Measurements from ENCODE around the gene FHOD1. TPM values are rescaled to one million over a fixed set of nuclear protein-coding genes. Genes with fewer than 3 reads are reported as not detected.

Gene FHOD1
- total and polyA plus RNA-seq, 2 of the 4 experiments (the other 2 are of a cell fraction) = 13.8 to 64.0 TPM

DNA sequence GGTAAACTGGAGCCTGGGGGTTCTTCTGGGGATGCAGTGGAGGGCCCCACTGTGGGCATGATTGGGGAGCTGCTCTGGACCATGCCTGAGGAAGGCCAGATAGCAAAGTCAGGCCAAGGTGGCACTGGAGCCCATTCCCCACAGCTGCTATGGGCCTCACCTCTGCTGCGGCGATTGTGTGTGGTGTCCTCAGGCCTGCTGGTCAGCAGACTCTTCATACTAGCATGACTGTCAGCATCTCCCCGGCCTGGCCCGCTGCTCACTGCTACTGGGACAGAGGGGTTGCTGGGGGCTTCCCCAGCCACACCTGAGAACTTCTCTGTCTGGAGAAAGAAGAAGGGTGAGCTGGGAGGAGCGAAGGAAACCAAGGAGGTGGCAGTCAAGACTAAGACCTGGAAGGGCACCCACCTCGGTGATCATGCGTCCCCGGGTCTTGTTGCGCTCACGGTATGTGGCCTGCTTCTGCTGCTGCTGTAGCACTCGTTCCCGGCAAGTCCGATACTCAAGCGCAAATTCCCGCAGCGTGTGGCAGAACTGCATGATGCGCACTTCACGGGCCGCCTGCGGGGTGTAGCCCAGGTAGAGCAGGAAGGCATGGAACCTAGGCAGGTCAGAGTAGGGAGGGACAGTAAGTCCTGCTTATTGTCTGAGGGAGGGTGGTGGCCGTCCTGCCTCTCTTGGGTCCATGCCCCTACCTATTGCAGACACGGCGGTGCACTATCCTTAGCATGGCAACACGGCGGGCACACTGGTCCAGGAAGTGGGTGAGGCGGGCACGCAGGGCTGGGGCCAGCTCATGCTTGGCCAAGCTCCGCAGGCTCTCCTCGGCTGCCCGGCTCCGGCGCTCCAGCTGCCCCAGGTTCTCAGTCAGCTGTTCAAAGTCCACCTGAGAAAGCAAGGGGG lies 17.1 kb downstream of the FHOD1 start:
- Histone ChIP-seq H4K91ac (ENCODE audit: insufficient read depth, low read depth, low read length) (no peak overlapping the region), H4K5ac (ENCODE audit: low read depth, low read length) (no peak overlapping the region), H3K27ac (ENCODE audit: insufficient read depth, low read length) (no peak overlapping the region), H2BK5ac (ENCODE audit: low read depth, low read length, poor library complexity, severe bottlenecking) (no peak overlapping the region), H3K4me1 (ENCODE audit: control insufficient read depth, insufficient read depth, low read length) (peaks cover 12% of the 10 kb centered on the region), H2AK5ac (ENCODE audit: low read depth, low read length) (no peak overlapping the region), H3K79me1 (ENCODE audit: low read depth in 1 of 2, low read length in 2 of 2) (peaks cover 27 to 65% of the 10 kb centered on the region in 2 experiments), H2AK9ac (replicated peaks; ENCODE audit: low read depth, low read length, poor library complexity) (peak overlapping the region; percentile 1), H3K14ac (replicated peaks; ENCODE audit: low read depth, low read length) (no peak overlapping the region), H3K4me2 (ENCODE audit: low read depth, low read length) (no peak overlapping the region), H2BK15ac (ENCODE audit: low read depth, low read length) (no peak overlapping the region), H3K9me3 (ENCODE audit: control insufficient read depth, insufficient read depth, low read length) (no peaks in the 10 kb centered on the region), H2BK120ac (ENCODE audit: low read depth, low read length) (no peak overlapping the region), H2AFZ (replicated peaks; ENCODE audit: low read length, poor library complexity) (no peak overlapping the region), H3K56ac (ENCODE audit: extremely low read depth, insufficient read depth, low read length) (no peak overlapping the region), H3K36me3 (ENCODE audit: control insufficient read depth, insufficient read depth, low read length) (peaks cover 59% of the 10 kb centered on the region), H3K9me1 (ENCODE audit: insufficient read depth, low read length) (peaks cover 12% of the 10 kb centered on the region), H3K27me3 (ENCODE audit: control insufficient read depth, insufficient read depth, low read length) (no peaks in the 10 kb centered on the region), H3K4ac (ENCODE audit: low read depth, low read length) (no peak overlapping the region), H3K9ac (ENCODE audit: low read depth, low read length) (no peak overlapping the region), H3K18ac (ENCODE audit: low read depth, low read length) (no peak overlapping the region), H2BK20ac (ENCODE audit: low read depth, low read length) (no peak overlapping the region), H3K4me3 (ENCODE audit: insufficient read depth, low read depth, low read length) (no peak overlapping the region), H4K8ac (ENCODE audit: low read depth in 2 of 2, low read length in 2 of 2) (no peak overlapping the region), H3K23ac (ENCODE audit: low read depth, low read length) (no peak overlapping the region), H4K20me1 (ENCODE audit: insufficient read depth, low read length) (peaks cover 7% of the 10 kb centered on the region; the same call in 1 of the 2 replicates)
- ATAC-seq (ENCODE audit: low read depth) (no peak), DNase-seq (no peak)
- ChIA-PET CTCF (no interaction called here), POLR2A (ENCODE audit: unreplicated experiment) (no interaction called here)
- TF ChIP-seq RCOR1 (IDR thresholded peaks at IDR 0.05; ENCODE audit: insufficient replicate concordance, low read length) (no peak), MAFK (IDR thresholded peaks at IDR 0.05; ENCODE audit: low read depth, low read length) (no peak), SMC3 (IDR thresholded peaks at IDR 0.05; ENCODE audit: low read depth, low read length) (no peak), MAZ (IDR thresholded peaks at IDR 0.05; ENCODE audit: borderline replicate concordance, low read depth, low read length) (no peak), BHLHE40 (IDR thresholded peaks at IDR 0.05; ENCODE audit: low read depth, low read length) (no peak), RAD21 (IDR thresholded peaks at IDR 0.05; ENCODE audit: low read length) (no peak), MXI1 (IDR thresholded peaks at IDR 0.05; ENCODE audit: borderline replicate concordance, low read depth, low read length) (no peak), CEBPB (IDR thresholded peaks at IDR 0.05; ENCODE audit: low read depth, low read length) (no peak)
- TF ChIP-seq, protein P1, sequence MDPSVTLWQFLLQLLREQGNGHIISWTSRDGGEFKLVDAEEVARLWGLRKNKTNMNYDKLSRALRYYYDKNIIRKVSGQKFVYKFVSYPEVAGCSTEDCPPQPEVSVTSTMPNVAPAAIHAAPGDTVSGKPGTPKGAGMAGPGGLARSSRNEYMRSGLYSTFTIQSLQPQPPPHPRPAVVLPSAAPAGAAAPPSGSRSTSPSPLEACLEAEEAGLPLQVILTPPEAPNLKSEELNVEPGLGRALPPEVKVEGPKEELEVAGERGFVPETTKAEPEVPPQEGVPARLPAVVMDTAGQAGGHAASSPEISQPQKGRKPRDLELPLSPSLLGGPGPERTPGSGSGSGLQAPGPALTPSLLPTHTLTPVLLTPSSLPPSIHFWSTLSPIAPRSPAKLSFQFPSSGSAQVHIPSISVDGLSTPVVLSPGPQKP (IDR thresholded peaks at IDR 0.05; ENCODE audit: borderline replicate concordance, low read depth, low read length) = no peak
- TF ChIP-seq, protein P2, sequence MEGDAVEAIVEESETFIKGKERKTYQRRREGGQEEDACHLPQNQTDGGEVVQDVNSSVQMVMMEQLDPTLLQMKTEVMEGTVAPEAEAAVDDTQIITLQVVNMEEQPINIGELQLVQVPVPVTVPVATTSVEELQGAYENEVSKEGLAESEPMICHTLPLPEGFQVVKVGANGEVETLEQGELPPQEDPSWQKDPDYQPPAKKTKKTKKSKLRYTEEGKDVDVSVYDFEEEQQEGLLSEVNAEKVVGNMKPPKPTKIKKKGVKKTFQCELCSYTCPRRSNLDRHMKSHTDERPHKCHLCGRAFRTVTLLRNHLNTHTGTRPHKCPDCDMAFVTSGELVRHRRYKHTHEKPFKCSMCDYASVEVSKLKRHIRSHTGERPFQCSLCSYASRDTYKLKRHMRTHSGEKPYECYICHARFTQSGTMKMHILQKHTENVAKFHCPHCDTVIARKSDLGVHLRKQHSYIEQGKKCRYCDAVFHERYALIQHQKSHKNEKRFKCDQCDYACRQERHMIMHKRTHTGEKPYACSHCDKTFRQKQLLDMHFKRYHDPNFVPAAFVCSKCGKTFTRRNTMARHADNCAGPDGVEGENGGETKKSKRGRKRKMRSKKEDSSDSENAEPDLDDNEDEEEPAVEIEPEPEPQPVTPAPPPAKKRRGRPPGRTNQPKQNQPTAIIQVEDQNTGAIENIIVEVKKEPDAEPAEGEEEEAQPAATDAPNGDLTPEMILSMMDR (conservative IDR thresholded peaks at IDR 0.05; ENCODE audit: low read depth, low read length) = no peak
- WGBS, 2 experiments (ENCODE audit: extremely low coverage in 2 of 2, insufficient read length in 1 of 2) = 96% methylated on average over 24 of the region's 32 CpGs; no CpG with 5 or more reads in 1 of the 2 experiments
- in situ Hi-C loops (cut with MboI; ENCODE audit: low sequenced_read_pairs) (no loop called here), intact Hi-C loops (cut with micrococcal nuclease) (no loop called here), dilution Hi-C loops (cut with HindIII; ENCODE audit: low sequenced_read_pairs, unreplicated experiment) (no loop called here)
- BruUV-seq (replicated peaks) = no TSS peak
